HUES6 (cell line): ENCODE data around the gene TBC1D22A.
A peak's percentile ranks its signal among the peaks of the same experiment; 100 is the strongest.

Experiments
- H3K27ac ChIP-seq: 2 replicates; pipeline ENCODE4 v1.7.0; 2013; ENCODE audit warnings: low read depth, mild to moderate bottlenecking, low read length, inconsistent platforms
- H3K27me3 ChIP-seq: 2 replicates; pipeline ENCODE4 v1.6.1; 2013; ENCODE audit warnings: low read length; ENCODE audit not compliant: control insufficient read depth, insufficient read depth
- H3K36me3 ChIP-seq: 2 replicates; pipeline ENCODE4 v1.6.1; 2013; ENCODE audit warnings: low read length; ENCODE audit not compliant: control insufficient read depth, insufficient read depth
- H3K4me1 ChIP-seq: 2 replicates; pipeline ENCODE4 v1.6.1; 2013; ENCODE audit warnings: low read length; ENCODE audit not compliant: control insufficient read depth, insufficient read depth
- H3K4me3 ChIP-seq: 2 replicates; pipeline ENCODE4 v1.5.1; 2013; ENCODE audit warnings: low read depth, low read length
- H3K9ac ChIP-seq: one replicate; pipeline ENCODE4 v1.6.1; 2013; ENCODE audit warnings: mild to moderate bottlenecking, low read length
- H3K9me3 ChIP-seq: 2 replicates; pipeline ENCODE4 v1.6.1; 2013; ENCODE audit warnings: low read depth, low read length; ENCODE audit not compliant: control insufficient read depth, insufficient read depth

Gene TBC1D22A

GRCh38 chr22:47090591-47091245 lies 328.3 kb downstream of the TBC1D22A start:
- no peak overlapping the region for H3K9ac ChIP-seq
- H3K4me1 ChIP-seq, result peaks cover 24% of the 10 kb centered on the region
- peaks cover 20% of the 10 kb centered on the region for H3K9me3 ChIP-seq
- peak overlapping the region; percentile 56 for H3K4me3 ChIP-seq
- no peaks in the 10 kb centered on the region for H3K36me3 ChIP-seq
- no peak overlapping the region for H3K27ac ChIP-seq
- no peaks in the 10 kb centered on the region for H3K27me3 ChIP-seq

DNA sequence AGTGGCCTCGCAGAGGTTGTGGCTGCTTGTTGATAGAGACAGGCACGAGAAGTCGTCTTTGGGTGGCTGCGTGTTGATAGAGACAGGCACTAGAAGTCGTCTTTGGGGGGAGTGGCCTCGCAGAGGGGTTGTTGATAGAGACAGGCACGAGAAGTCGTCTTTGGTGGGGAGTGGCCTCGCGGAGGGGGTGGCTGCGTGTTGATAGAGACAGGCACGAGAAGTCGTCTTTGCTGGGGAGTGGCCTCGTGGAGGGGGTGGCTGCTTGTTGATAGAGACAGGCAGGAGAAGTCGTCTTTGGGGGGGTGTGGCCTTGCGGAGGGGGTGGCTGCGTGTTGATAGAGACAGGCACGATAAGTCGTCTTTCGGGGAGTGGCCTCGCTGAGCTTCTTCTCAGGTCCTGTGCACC lies 328.8 kb downstream of the TBC1D22A start:
- peaks cover 20% of the 10 kb centered on the region for H3K9me3 ChIP-seq
- no peak overlapping the region for H3K9ac ChIP-seq
- H3K4me1 ChIP-seq, result peaks cover 24% of the 10 kb centered on the region
- H3K27me3 ChIP-seq, result no peaks in the 10 kb centered on the region
- no peak overlapping the region for H3K27ac ChIP-seq
- no peaks in the 10 kb centered on the region for H3K36me3 ChIP-seq
- H3K4me3 ChIP-seq, result peak overlapping the region; percentile 56

GRCh38 chr22:47091921-47092700 lies 329.7 kb downstream of the TBC1D22A start:
- no peak overlapping the region for H3K4me3 ChIP-seq
- H3K27ac ChIP-seq, result no peak overlapping the region
- H3K27me3 ChIP-seq, result no peaks in the 10 kb centered on the region
- no peaks in the 10 kb centered on the region for H3K36me3 ChIP-seq
- H3K4me1 ChIP-seq, result peaks cover 24% of the 10 kb centered on the region
- no peak overlapping the region for H3K9ac ChIP-seq
- peaks cover 20% of the 10 kb centered on the region for H3K9me3 ChIP-seq

- H3K27me3 ChIP-seq, result no peaks in the 10 kb centered on the region
- peaks cover 24% of the 10 kb centered on the region for H3K4me1 ChIP-seq
- no peak overlapping the region for H3K9ac ChIP-seq
- H3K27ac ChIP-seq, result no peak overlapping the region
- H3K9me3 ChIP-seq, result peaks cover 20% of the 10 kb centered on the region
- no peak overlapping the region for H3K4me3 ChIP-seq
- no peaks in the 10 kb centered on the region for H3K36me3 ChIP-seq
These were observed 330.5 kb downstream of the TBC1D22A start for GRCh38 chr22:47092896-47093311.

DNA sequence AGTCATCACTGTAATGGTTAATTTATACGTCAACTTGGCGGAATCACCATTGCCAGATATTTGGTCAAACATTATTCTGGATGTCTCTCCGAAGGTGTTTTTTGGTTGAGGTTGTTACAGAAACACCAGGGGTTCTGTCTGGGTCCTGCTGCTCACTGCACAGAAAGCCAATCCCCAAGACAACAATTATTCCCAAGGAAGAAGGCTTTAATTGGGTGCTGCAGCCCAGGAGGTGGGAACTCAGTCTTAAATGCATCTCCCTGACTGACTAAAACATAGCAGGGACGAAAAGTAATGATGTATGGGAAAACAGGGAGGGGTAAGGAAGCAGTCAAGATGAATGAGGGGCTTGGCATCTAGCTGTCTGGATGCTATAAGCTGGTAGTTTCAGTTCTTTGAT lies 331.3 kb downstream of the TBC1D22A start:
- Histone ChIP-seq H3K4me1 (peaks cover 27% of the 10 kb centered on the region), H3K9me3 (peaks cover 20% of the 10 kb centered on the region), H3K9ac (no peak overlapping the region), H3K4me3 (no peak overlapping the region), H3K27me3 (no peaks in the 10 kb centered on the region), H3K36me3 (no peaks in the 10 kb centered on the region), H3K27ac (no peak overlapping the region)

- Histone ChIP-seq H3K4me1 (peaks cover 34% of the 10 kb centered on the region), H3K27me3 (no peaks in the 10 kb centered on the region), H3K27ac (no peak overlapping the region), H3K9ac (no peak overlapping the region), H3K36me3 (no peaks in the 10 kb centered on the region), H3K4me3 (no peak overlapping the region), H3K9me3 (peaks cover 20% of the 10 kb centered on the region)
These were observed 332.4 kb downstream of the TBC1D22A start for GRCh38 chr22:47094861-47095330.

DNA sequence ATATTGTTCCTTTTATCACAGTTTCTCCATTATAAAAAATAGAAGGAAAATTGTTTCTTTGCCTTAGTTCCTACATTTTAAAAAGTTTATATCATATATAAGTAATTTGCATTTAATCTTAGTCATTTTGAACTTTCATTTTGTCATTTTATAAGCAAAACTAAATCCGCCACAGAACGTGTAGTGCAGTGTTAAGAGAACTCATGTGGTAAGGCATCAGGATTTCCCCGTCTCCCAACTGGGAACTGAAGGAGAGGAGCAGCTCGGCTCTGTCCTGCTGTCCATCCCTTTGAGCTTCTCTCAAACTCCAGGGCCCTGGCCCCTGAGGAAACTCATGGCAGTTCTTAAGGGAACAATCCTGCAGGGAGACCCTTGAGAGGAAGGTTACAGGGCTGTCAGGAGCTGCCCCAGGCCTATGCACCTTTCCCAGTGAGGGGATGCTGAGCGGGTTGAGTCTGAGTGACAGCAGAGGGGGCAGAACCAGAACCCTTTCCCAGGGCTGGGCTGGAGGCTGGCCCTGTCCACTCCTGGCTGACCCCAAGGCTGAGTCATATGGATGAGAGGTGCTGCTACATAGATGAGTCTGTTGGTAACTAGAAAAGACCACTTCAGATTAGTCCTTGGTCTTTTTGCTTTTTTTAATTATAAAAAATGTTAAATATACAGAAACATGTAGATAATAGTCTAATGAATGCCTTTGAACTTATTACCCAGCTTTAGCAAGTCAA lies 333.1 kb downstream of the TBC1D22A start:
- Histone ChIP-seq H3K27me3 (no peaks in the 10 kb centered on the region), H3K4me1 (peaks cover 34% of the 10 kb centered on the region), H3K36me3 (no peaks in the 10 kb centered on the region), H3K9ac (no peak overlapping the region), H3K4me3 (no peak overlapping the region), H3K9me3 (peaks cover 20% of the 10 kb centered on the region), H3K27ac (no peak overlapping the region)

DNA sequence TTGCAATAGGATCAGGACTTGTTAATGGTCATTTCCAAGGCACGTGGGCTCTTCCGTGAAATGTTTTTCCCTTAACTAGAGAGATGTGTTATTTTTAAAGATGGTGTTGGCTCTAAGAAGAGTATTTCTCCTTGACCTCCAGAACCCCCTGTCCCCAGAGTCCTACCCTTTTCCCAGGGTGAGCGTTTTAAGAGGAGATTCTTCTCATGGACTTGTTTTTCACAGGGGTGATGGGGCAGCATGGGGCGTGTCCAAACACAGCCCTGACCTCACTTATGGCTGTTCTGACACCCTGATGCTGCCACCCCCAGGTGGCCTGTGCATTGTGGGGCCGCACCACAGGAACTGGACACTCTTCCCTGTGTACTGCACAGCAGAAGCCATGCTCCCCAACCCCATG lies 335.7 kb downstream of the TBC1D22A start:
- no peaks in the 10 kb centered on the region for H3K27me3 ChIP-seq
- H3K4me1 ChIP-seq, result peaks cover 42% of the 10 kb centered on the region
- H3K36me3 ChIP-seq, result no peaks in the 10 kb centered on the region
- H3K4me3 ChIP-seq, result no peak overlapping the region
- H3K27ac ChIP-seq, result no peak overlapping the region
- H3K9ac ChIP-seq, result no peak overlapping the region
- peaks cover 15% of the 10 kb centered on the region for H3K9me3 ChIP-seq

GRCh38 chr22:47098554-47098953 lies 336.1 kb downstream of the TBC1D22A start:
- Histone ChIP-seq H3K27ac (no peak overlapping the region), H3K36me3 (no peaks in the 10 kb centered on the region), H3K4me3 (no peak overlapping the region), H3K27me3 (no peaks in the 10 kb centered on the region), H3K4me1 (peaks cover 45% of the 10 kb centered on the region), H3K9me3 (peaks cover 11% of the 10 kb centered on the region), H3K9ac (no peak overlapping the region)

DNA sequence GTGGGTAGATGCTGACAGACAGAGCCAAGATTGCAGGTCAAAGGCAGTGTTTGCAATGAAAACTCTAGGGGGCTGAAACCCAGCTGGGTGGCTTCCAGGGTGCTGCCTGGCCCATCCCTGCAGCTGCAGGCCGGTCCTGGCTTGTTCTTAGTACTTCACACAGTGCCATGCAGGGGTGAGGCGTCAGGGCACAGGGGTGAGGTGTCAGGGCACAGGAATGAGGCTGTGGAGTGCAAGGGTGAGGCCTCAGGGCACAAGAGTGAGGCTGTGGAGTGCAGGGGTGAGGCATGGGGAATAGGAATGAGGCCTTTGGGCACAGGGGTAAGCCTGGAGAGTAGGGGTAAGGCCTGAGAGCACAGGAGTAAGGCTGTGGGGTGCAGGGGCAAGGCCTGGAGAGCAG lies 337.6 kb downstream of the TBC1D22A start:
- H3K9ac ChIP-seq, result no peak overlapping the region
- no peaks in the 10 kb centered on the region for H3K9me3 ChIP-seq
- peaks cover 48% of the 10 kb centered on the region for H3K4me1 ChIP-seq
- no peak overlapping the region for H3K27ac ChIP-seq
- no peak overlapping the region for H3K4me3 ChIP-seq
- no peaks in the 10 kb centered on the region for H3K36me3 ChIP-seq
- H3K27me3 ChIP-seq, result no peaks in the 10 kb centered on the region
